Stimulated activated CD4-positive, alpha-beta T cell treated with anti-CD3 and anti-CD28 coated beads, Interleukin-1b, Interleukin-23, amount 100 ng/mL, for 24 hours (primary cell): ENCODE results near the gene NHERF1.

Source experiments
- DNase-seq, 4 experiments: peaks; one replicate each; pipeline ENCODE4 v3.0.0-alpha.2; 2020; ENCODE audit warnings: low read depth in 4 of 4, low spot score in 1 of 4

NHERF1 gene

GRCh38 chr17:74807441-74807840 lies 59.0 kb downstream of the NHERF1 start:
- no peak for DNase-seq

GRCh38 chr17:74807925-74808324 lies 59.5 kb downstream of the NHERF1 start:
- DNase-seq, result no peak

GRCh38 chr17:74808714-74809430 lies 60.4 kb downstream of the NHERF1 start:
- DNase-seq, result no peak

GRCh38 chr17:74810699-74811485 lies 62.5 kb downstream of the NHERF1 start:
- no peak for DNase-seq

- DNase-seq, result no peak
Measured at GRCh38 chr17:74812109-74813009, 63.9 kb downstream of the NHERF1 start.

GRCh38 chr17:74814453-74814852 lies 66.0 kb downstream of the NHERF1 start:
- DNase-seq, result no peak

GRCh38 chr17:74815067-74815466 lies 66.6 kb downstream of the NHERF1 start:
- no peak for DNase-seq

GRCh38 chr17:74815550-74816370 lies 67.3 kb downstream of the NHERF1 start:
- no peak for DNase-seq

- DNase-seq, result no peak
Measured at GRCh38 chr17:74816905-74817620, 68.6 kb downstream of the NHERF1 start.

- DNase-seq, result no peak
Measured at GRCh38 chr17:74818291-74818938, 70.0 kb downstream of the NHERF1 start.
